H1 (cell line): ENCODE data around the gene PRR35. TPM values are rescaled to one million over a fixed set of nuclear protein-coding genes. Genes with fewer than 3 reads are reported as not detected.

Source experiments
- CTCF ChIA-PET: fragments of 300-600 bp; sonication (Branson Sonifier 250); formaldehyde crosslinking; loops from one replicate; lab custom pipeline; 2021; ENCODE audit not compliant: partially characterized antibody; lab: Charles Lee
- POLR2A ChIA-PET: fragments of 300-600 bp; sonication (Branson Sonifier 250); formaldehyde crosslinking; loops from one replicate; lab custom pipeline; 2021; ENCODE audit warnings: inconsistent platforms; ENCODE audit not compliant: partially characterized antibody; lab: Charles Lee
- DNase-seq, 2 experiments: peaks; one replicate each; pipeline versions ENCODE4 v3.0.0 to v3.0.0-alpha.2; 2010 to 2022; ENCODE audit warnings: low spot score in 2 of 2, low read depth in 1 of 2, mixed read lengths in 1 of 2
- FAIRE-seq: peaks from 2 replicates; lab custom pipeline; 2011; peaks lifted over from hg19 to GRCh38; lab: Jason Lieb, UNC
- H2AFZ ChIP-seq: 2 replicates; pipeline ENCODE4 v1.8.1; 2012; ENCODE audit warnings: low read length, inconsistent platforms
- H2AK5ac ChIP-seq: 2 replicates; pipeline ENCODE4 v1.6.1; 2013; ENCODE audit warnings: low read depth, low read length
- H2BK120ac ChIP-seq: replicated peaks from 2 replicates; pipeline ENCODE3; 2013; ENCODE audit warnings: low read depth, low read length, inconsistent platforms
- H2BK12ac ChIP-seq: 2 replicates; pipeline ENCODE4 v1.6.1; 2013; ENCODE audit warnings: low read depth, low read length
- H2BK15ac ChIP-seq: 2 replicates; pipeline ENCODE4 v1.6.1; 2013; ENCODE audit warnings: low read length
- H2BK20ac ChIP-seq: 2 replicates; pipeline ENCODE4 v1.6.1; 2013; ENCODE audit warnings: low read length
- H2BK5ac ChIP-seq: 2 replicates; pipeline ENCODE4 v1.6.1; 2013; ENCODE audit warnings: low read depth, low read length
- H3K14ac ChIP-seq: 2 replicates; pipeline ENCODE4 v1.6.1; 2013; ENCODE audit warnings: inconsistent platforms; ENCODE audit not compliant: insufficient read length
- H3K18ac ChIP-seq: 2 replicates; pipeline ENCODE4 v1.6.1; 2013; ENCODE audit warnings: low read length; ENCODE audit errors: extremely low read depth
- H3K23ac ChIP-seq: 2 replicates; pipeline ENCODE4 v1.6.1; 2013; ENCODE audit warnings: inconsistent platforms; ENCODE audit not compliant: insufficient read length
- H3K23me2 ChIP-seq: 2 replicates; pipeline ENCODE4 v1.6.1; 2013; ENCODE audit warnings: low read depth, low read length
- H3K27ac ChIP-seq: 2 replicates; pipeline ENCODE4 v1.6.1; 2011; ENCODE audit warnings: low read depth, low read length, inconsistent platforms
- H3K27me3 ChIP-seq, 4 experiments: replicated peaks in 1 of 4; 1 replicate in 1 of 4; 2 replicates in 3 of 4; pipeline versions ENCODE4 v1.6.1 to v1.8.1; 2011 to 2013; ENCODE audit warnings: low read length in 3 of 4, mild to moderate bottlenecking in 3 of 4, inconsistent platforms in 2 of 4, mixed read lengths in 2 of 4, moderate library complexity in 1 of 4; ENCODE audit not compliant: control insufficient read depth in 3 of 4, insufficient read depth in 3 of 4; ENCODE audit errors: extremely low read depth in 1 of 4
- H3K36me3 ChIP-seq, 4 experiments: 2 replicates each; pipeline versions ENCODE4 v1.6.1 to v1.8.1; 2011 to 2013; ENCODE audit warnings: mild to moderate bottlenecking in 4 of 4, low read length in 3 of 4, moderate library complexity in 2 of 4, control low read depth in 1 of 4, inconsistent platforms in 1 of 4; ENCODE audit not compliant: insufficient read depth in 4 of 4, control insufficient read depth in 2 of 4
- H3K4ac ChIP-seq: replicated peaks from 2 replicates; pipeline ENCODE3; 2013; ENCODE audit warnings: low read length, low read depth, mixed read lengths, inconsistent platforms; ENCODE audit not compliant: insufficient read length
- H3K4me1 ChIP-seq, 4 experiments: replicated peaks in 1 of 4; 1 replicate in 1 of 4; 2 replicates in 3 of 4; pipeline versions ENCODE4 v1.6.1 to v1.8.1; 2011 to 2013; ENCODE audit warnings: low read length in 3 of 4, inconsistent platforms in 2 of 4, mixed read lengths in 1 of 4; ENCODE audit not compliant: insufficient read depth in 4 of 4, control insufficient read depth in 3 of 4
- H3K4me2 ChIP-seq, 2 experiments: 2 replicates each; pipeline versions ENCODE4 v1.6.1 to v1.8.1; 2011 to 2013; ENCODE audit warnings: low read depth in 2 of 2, low read length in 2 of 2, control low read depth in 1 of 2, inconsistent platforms in 1 of 2, mild to moderate bottlenecking in 1 of 2; ENCODE audit not compliant: insufficient read depth in 1 of 2
- H3K4me3 ChIP-seq, 4 experiments: fragments of 200-600, 300-600 bp in 1 of 4; sonication (generic), shearing (Covaris generic), sonication (Bioruptor Twin) in 1 of 4; 2 replicates each; pipeline versions ENCODE4 v1.5.1 to v1.8.1; 2011 to 2016; ENCODE audit warnings: low read length in 4 of 4, low read depth in 3 of 4, control low read depth in 2 of 4, inconsistent platforms in 2 of 4, mild to moderate bottlenecking in 2 of 4, mixed read lengths in 1 of 4, moderate library complexity in 1 of 4; ENCODE audit not compliant: insufficient read depth in 2 of 4; ENCODE audit errors: extremely low read depth in 1 of 4
- H3K56ac ChIP-seq: replicated peaks from 2 replicates; pipeline ENCODE3; 2013; ENCODE audit warnings: low read depth, mild to moderate bottlenecking, mixed read lengths, low read length, inconsistent platforms; ENCODE audit not compliant: insufficient read length
- H3K79me1 ChIP-seq: 2 replicates; pipeline ENCODE4 v1.6.1; 2013; ENCODE audit warnings: low read depth, low read length, control low read depth
- H3K79me2 ChIP-seq, 2 experiments: 2 replicates each; pipeline versions ENCODE4 v1.6.1 to v1.8.1; 2012 to 2013; ENCODE audit warnings: low read length in 2 of 2, mild to moderate bottlenecking in 2 of 2, inconsistent platforms in 1 of 2; ENCODE audit not compliant: insufficient read depth in 2 of 2, control insufficient read depth in 1 of 2
- H3K9ac ChIP-seq, 4 experiments: replicated peaks in 1 of 4; 1 replicate in 1 of 4; 2 replicates in 3 of 4; pipeline versions ENCODE4 v1.6.1 to v1.8.1; 2011 to 2013; ENCODE audit warnings: low read depth in 3 of 4, low read length in 3 of 4, control low read depth in 2 of 4, mild to moderate bottlenecking in 2 of 4, moderate library complexity in 2 of 4, inconsistent platforms in 1 of 4; ENCODE audit errors: extremely low read depth in 1 of 4
- H3K9me3 ChIP-seq, 2 experiments: 2 replicates each; pipeline versions ENCODE4 v1.6.1 to v1.8.1; 2012 to 2013; ENCODE audit warnings: mild to moderate bottlenecking in 2 of 2, moderate library complexity in 2 of 2, control low read depth in 1 of 2, inconsistent platforms in 1 of 2, low read depth in 1 of 2, low read length in 1 of 2, mixed read lengths in 1 of 2; ENCODE audit not compliant: insufficient read depth in 2 of 2
- H4K20me1 ChIP-seq, 2 experiments: replicated peaks in 1 of 2; 2 replicates each; pipeline versions ENCODE3 to v1.8.1; 2011 to 2013; ENCODE audit warnings: inconsistent platforms in 2 of 2, low read length in 2 of 2, mild to moderate bottlenecking in 1 of 2; ENCODE audit not compliant: insufficient read depth in 2 of 2, control insufficient read depth in 1 of 2
- H4K5ac ChIP-seq: 2 replicates; pipeline ENCODE4 v1.6.1; 2013; ENCODE audit warnings: low read length, low read depth, mixed read lengths, inconsistent platforms; ENCODE audit not compliant: insufficient read length
- H4K8ac ChIP-seq: 2 replicates; pipeline ENCODE4 v1.8.0; 2013; ENCODE audit warnings: mild to moderate bottlenecking, moderate library complexity, low read length, inconsistent platforms; ENCODE audit not compliant: insufficient read depth; ENCODE audit errors: extremely low read depth
- H4K91ac ChIP-seq: replicated peaks from 2 replicates; pipeline ENCODE3; 2013; ENCODE audit warnings: low read length, mixed read lengths, inconsistent platforms; ENCODE audit not compliant: insufficient read length
- BACH1 ChIP-seq: IDR thresholded peaks from 2 replicates; pipeline ENCODE4 v1.6.1; 2012; ENCODE audit warnings: low read length, improper control_type of control experiment
- CBX8 ChIP-seq: fragments of 300-800, 300-1000 bp; sonication (generic); IDR thresholded peaks from 2 replicates; pipeline ENCODE4 v1.7.1; 2016; ENCODE audit warnings: low read depth, low read length, borderline replicate concordance
- CHD2 ChIP-seq: IDR thresholded peaks from 2 replicates; pipeline ENCODE4 v1.6.1; 2012; ENCODE audit warnings: low read length, improper control_type of control experiment
- EP300 ChIP-seq, 2 experiments: IDR thresholded peaks; 1 replicate in 1 of 2; 2 replicates in 1 of 2; pipeline ENCODE4 v1.6.1; 2011 to 2012; ENCODE audit warnings: low read depth in 2 of 2, low read length in 2 of 2, mild to moderate bottlenecking in 2 of 2, borderline replicate concordance in 1 of 2, inconsistent platforms in 1 of 2, moderate library complexity in 1 of 2
- HDAC2 ChIP-seq, 2 experiments: fragments of 300-600 bp in 1 of 2; sonication (generic) in 1 of 2; IDR thresholded peaks; 2 replicates each; pipeline ENCODE4 v1.6.1; 2011 to 2012; ENCODE audit warnings: low read depth in 2 of 2, low read length in 2 of 2, mild to moderate bottlenecking in 2 of 2, moderate library complexity in 2 of 2, borderline replicate concordance in 1 of 2, inconsistent platforms in 1 of 2
- KDM1A ChIP-seq: fragments of 200-600, 300-600 bp; sonication (generic); IDR thresholded peaks from 2 replicates; pipeline ENCODE4 v1.7.1; 2016; ENCODE audit warnings: mild to moderate bottlenecking, low read length, borderline replicate concordance
- NANOG ChIP-seq: IDR thresholded peaks from 2 replicates; pipeline ENCODE4 v1.6.1; 2011; ENCODE audit warnings: low read length, low read depth, mild to moderate bottlenecking, inconsistent platforms; ENCODE audit not compliant: insufficient read depth, poor library complexity, severe bottlenecking
- PHF8 ChIP-seq: fragments of 200-600 bp; sonication (generic); conservative IDR thresholded peaks from 2 replicates; pipeline ENCODE4 v1.7.1; 2012; ENCODE audit warnings: low read depth, mild to moderate bottlenecking, inconsistent platforms, low read length, moderate library complexity
- POLR2A ChIP-seq, 2 experiments: IDR thresholded peaks; 1 replicate in 1 of 2; 2 replicates in 1 of 2; pipeline ENCODE4 v1.6.1; 2011; ENCODE audit warnings: low read depth in 2 of 2, low read length in 2 of 2, mild to moderate bottlenecking in 2 of 2; ENCODE audit errors: control extremely low read depth in 1 of 2
- SIX5 ChIP-seq: IDR thresholded peaks from 2 replicates; pipeline ENCODE4 v1.6.1; 2011; ENCODE audit warnings: mild to moderate bottlenecking, low read depth, low read length
- SP2 ChIP-seq: IDR thresholded peaks from 2 replicates; pipeline ENCODE4 v1.6.1; 2012; ENCODE audit warnings: mild to moderate bottlenecking, low read length, inconsistent platforms
- SRF ChIP-seq: IDR thresholded peaks from 2 replicates; pipeline ENCODE4 v1.6.1; 2011; ENCODE audit warnings: mild to moderate bottlenecking, low read depth, low read length, moderate library complexity
- TAF1 ChIP-seq: IDR thresholded peaks from 2 replicates; pipeline ENCODE4 v1.6.1; 2011; ENCODE audit warnings: mild to moderate bottlenecking, low read depth, low read length
- TCF12 ChIP-seq: IDR thresholded peaks from 2 replicates; pipeline ENCODE4 v1.6.1; 2011; ENCODE audit warnings: low read depth, mild to moderate bottlenecking, low read length
- WGBS, 2 experiments: shearing (Covaris generic) in 1 of 2; methylation state at CpG; one replicate each; pipeline versions ENCODE4 v1.1.6 to v1.1.7; 2013 to 2015; ENCODE audit warnings: low lambda C conversion rate in 2 of 2, mixed read lengths in 2 of 2, inconsistent platforms in 1 of 2, low coverage in 1 of 2, missing lambda C conversion rate in 1 of 2; ENCODE audit not compliant: insufficient replicate concordance in 2 of 2, insufficient coverage in 1 of 2, insufficient read length in 1 of 2; ENCODE audit errors: extremely low coverage in 1 of 2, missing lambda C conversion rate in 1 of 2; 5-methylcytosine and 5-hydroxymethylcytosine counted together
- polyA plus RNA-seq, 7 experiments: library from polyadenylated mRNA; depleted of rRNA in 3 of 7; stranded (reverse) in 5 of 7; unstranded in 2 of 7; fragments of >200 nt in 5 of 7; fragments of 200-250 nt in 2 of 7; gene quantifications; 1 replicate in 5 of 7; 2 replicates in 1 of 7; 4 replicates in 1 of 7; pipeline versions ENCODE4 v1.2.1 to v1.2.3, GENCODE V29; 2011 to 2013; ENCODE audit warnings: missing spikeins in 2 of 7, mixed read lengths in 2 of 7
- total RNA-seq: library from RNA; stranded (reverse); fragmentation: NEBNext Ultra II Directional; extraction: Animal tissue kit (Norgen Biotek cat#: 25700); gene quantifications from 2 replicates; pipeline ENCODE4 v1.2.1, GENCODE V29; 2021

The PRR35 gene
- total and polyA plus RNA-seq, 2 of the 8 experiments (the other 6 are each of a cell fraction or from before 2014, with no cell fraction given) = 0.38 to 0.50 TPM

DNA sequence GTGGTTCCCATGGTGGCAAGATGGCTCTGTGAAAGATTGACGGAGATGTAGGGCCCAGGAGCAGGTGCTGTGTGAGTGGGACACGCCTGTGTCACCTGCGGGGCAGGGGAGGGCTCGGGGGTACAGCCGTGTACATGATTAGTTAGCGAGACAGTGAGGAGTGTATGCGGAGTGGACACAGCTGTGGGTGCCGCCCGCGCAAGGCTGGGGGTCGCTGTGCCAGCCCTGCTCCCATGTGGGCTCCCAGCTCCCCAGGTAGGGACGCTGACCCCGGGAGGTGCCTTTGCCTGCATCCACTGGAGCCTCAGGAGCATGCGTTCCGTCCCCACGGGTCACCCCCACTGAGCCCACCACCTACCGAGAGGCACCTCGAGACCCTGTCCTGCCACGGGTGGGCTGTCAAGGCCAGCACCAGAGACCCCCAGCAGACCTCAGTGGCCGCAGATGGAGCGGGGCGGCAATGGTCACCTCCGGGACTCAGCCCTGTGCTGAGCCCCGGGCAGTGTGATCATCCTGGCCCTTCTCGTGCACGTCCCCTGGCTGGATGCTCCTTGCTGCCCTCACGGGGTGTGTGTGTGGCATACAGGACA, 25.2 kb upstream of the PRR35 start:
- no peak overlapping the region for H3K56ac ChIP-seq
- H3K23ac ChIP-seq = no peak overlapping the region
- H3K79me2 ChIP-seq = peaks cover 0 to 51% of the 10 kb centered on the region in 2 experiments; a peak in 3 of 4 replicates
- H2BK120ac ChIP-seq = no peak overlapping the region
- no peaks in the 10 kb centered on the region for H3K27me3 ChIP-seq
- no peak overlapping the region for H3K4me2 ChIP-seq
- no peak overlapping the region for H2BK20ac ChIP-seq
- ChIA-PET POLR2A (interaction anchor here (0.6 to 1.7 kb wide), 2 partner anchors 21 to 819 kb away, joined by 4 read pairs; no protein-coding TSS in a partner anchor), CTCF (interaction anchor here (1.6 to 3.0 kb wide), 2 partner anchors 7 to 14 kb away, joined by 6 to 14 read pairs; no protein-coding TSS in a partner anchor)
- H2BK15ac ChIP-seq = no peak overlapping the region
- H3K4me3 ChIP-seq = no peak overlapping the region
- H2AFZ ChIP-seq = no peak overlapping the region
- no peak overlapping the region for H3K9ac ChIP-seq
- H3K14ac ChIP-seq = no peak overlapping the region
- no peak overlapping the region for H2AK5ac ChIP-seq
- WGBS, 2 experiments = 95% methylated on average over 26 of the region's 27 CpGs; no CpG with 5 or more reads in 1 of the 2 experiments
- DNase-seq (no peak), FAIRE-seq (no peak)
- no peak overlapping the region; the same call in 1 of the 2 replicates for H2BK5ac ChIP-seq
- H3K79me1 ChIP-seq = peaks cover 18% of the 10 kb centered on the region
- no peak overlapping the region for H3K18ac ChIP-seq
- H3K4me1 ChIP-seq = no peaks in the 10 kb centered on the region; a peak in 2 of 7 replicates
- H3K36me3 ChIP-seq = no peaks in the 10 kb centered on the region; a peak in 2 of 8 replicates
- no peak overlapping the region for H4K5ac ChIP-seq
- H4K8ac ChIP-seq = peak overlapping the region; percentile 68; the same call in 1 of the 2 replicates
- no peak overlapping the region for H4K91ac ChIP-seq
- H3K23me2 ChIP-seq = no peaks in the 10 kb centered on the region
- H3K9me3 ChIP-seq = no peaks in the 10 kb centered on the region
- H3K27ac ChIP-seq = no peak overlapping the region
- H2BK12ac ChIP-seq = no peak overlapping the region
- peaks cover 7 to 34% of the 10 kb centered on the region in 2 experiments for H4K20me1 ChIP-seq
- no peak overlapping the region for H3K4ac ChIP-seq
- TF ChIP-seq CBX8 (no peak), CHD2 (no peak), KDM1A (no peak), TCF12 (no peak), BACH1 (no peak), SP2 (no peak), NANOG (no peak), SIX5 (no peak), TAF1 (no peak), SRF (no peak), HDAC2 (IDR thresholded peaks at IDR 0.05; ENCODE audit: borderline replicate concordance in 1 of 2, low read depth in 2 of 2, low read length in 2 of 2) (no peak), EP300 (IDR thresholded peaks at IDR 0.05; ENCODE audit: borderline replicate concordance in 1 of 2, low read depth in 2 of 2, low read length in 2 of 2) (no peak), POLR2A (IDR thresholded peaks at IDR 0.05; ENCODE audit: control extremely low read depth in 1 of 2, low read depth in 2 of 2, low read length in 2 of 2) (no peak), PHF8 (no peak)
